Fibroblast of the aortic adventitia (primary cell): ENCODE data around the gene CFAP410. TPM values are rescaled to one million over a fixed set of nuclear protein-coding genes. Genes with fewer than 3 reads are reported as not detected.

Source experiments
- DNase-seq: peaks from one replicate; pipeline ENCODE4 v3.0.0-alpha.2; 2010; ENCODE audit warnings: low read depth
- H3K4me3 ChIP-seq: 2 replicates; pipeline ENCODE4 v1.5.1; 2011; ENCODE audit warnings: low read depth, mild to moderate bottlenecking, control low read depth, low read length, moderate library complexity
- total RNA-seq: library from RNA; depleted of rRNA; stranded (reverse); fragments of >200 nt; gene quantifications from 2 replicates; pipeline ENCODE4 v1.2.3, GENCODE V29; 2012; ENCODE audit warnings: low replicate concordance
- TF ChIP-seq, protein P1 (sequence below): IDR thresholded peaks from 2 replicates; pipeline ENCODE4 v1.5.1; 2011; ENCODE audit warnings: mild to moderate bottlenecking, low read length, control low read depth, inconsistent platforms; ENCODE audit not compliant: insufficient read depth

CFAP410 gene
- total RNA-seq, 1 donor: 9.4 TPM

DNA sequence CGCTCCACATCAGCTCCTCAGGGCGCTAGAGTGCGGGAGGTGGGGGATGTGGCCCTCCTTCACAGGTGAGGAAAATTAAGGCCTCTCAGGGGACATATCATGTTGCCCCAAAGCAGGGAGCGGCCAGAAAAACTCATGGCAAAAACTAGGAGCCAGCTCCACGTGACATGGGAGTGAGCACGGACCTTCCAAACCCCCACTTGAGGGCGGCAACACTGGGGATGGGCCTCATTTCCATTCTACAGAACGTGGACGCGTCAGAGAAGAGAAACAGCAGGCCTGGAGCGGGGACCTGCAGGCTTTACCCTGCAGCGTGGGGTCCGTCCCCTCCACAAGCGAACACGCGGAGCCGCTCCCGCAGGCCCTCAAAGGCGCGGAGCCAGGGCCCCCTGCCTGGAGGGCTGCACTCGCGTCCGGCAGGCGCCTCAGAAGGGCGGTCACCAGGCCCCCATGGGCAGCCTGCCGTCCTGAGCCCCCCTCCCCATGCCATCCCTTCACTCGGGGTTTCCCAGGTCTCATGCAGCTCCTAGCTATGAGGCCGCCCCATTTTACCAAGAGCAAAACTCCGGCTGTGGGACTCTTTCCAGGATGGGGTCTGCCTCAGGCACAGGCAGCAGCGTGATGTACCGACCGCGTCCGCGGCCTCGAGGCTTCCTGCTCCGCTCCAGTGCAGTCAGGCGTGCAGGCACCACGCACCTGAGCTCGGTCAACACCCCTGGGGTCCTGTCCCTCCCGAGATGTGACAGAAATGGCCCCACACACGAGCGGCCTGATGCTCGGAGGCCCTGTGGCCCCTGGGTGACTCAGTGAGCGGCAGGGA lies 5.5 kb downstream of the CFAP410 start:
- DNase-seq: no peak
- no peak overlapping the region for H3K4me3 ChIP-seq
- TF ChIP-seq, protein P1, sequence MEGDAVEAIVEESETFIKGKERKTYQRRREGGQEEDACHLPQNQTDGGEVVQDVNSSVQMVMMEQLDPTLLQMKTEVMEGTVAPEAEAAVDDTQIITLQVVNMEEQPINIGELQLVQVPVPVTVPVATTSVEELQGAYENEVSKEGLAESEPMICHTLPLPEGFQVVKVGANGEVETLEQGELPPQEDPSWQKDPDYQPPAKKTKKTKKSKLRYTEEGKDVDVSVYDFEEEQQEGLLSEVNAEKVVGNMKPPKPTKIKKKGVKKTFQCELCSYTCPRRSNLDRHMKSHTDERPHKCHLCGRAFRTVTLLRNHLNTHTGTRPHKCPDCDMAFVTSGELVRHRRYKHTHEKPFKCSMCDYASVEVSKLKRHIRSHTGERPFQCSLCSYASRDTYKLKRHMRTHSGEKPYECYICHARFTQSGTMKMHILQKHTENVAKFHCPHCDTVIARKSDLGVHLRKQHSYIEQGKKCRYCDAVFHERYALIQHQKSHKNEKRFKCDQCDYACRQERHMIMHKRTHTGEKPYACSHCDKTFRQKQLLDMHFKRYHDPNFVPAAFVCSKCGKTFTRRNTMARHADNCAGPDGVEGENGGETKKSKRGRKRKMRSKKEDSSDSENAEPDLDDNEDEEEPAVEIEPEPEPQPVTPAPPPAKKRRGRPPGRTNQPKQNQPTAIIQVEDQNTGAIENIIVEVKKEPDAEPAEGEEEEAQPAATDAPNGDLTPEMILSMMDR: no peak

DNA sequence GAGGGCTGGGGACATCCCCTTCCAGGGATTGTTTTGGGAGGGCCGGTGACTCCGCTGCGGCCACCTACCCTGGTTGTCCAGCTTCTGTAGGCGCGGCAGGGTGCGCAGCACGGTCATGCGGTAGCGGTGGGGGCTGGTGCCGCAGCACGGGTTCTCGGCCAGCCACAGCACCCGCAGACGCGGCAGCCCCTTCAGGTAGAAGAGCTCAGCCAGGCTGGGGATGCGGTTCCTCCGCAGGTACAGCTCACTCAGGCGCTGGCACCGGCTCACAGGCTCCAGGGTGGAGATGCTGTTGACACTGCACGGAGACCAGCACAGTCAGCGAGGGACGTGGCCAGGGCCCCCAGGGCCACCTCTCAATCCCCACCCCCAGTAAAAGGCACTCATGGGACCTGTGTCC lies 6.2 kb downstream of the CFAP410 start:
- TF ChIP-seq, protein P1: no peak
- H3K4me3 ChIP-seq: no peak overlapping the region
- DNase-seq: no peak

DNA sequence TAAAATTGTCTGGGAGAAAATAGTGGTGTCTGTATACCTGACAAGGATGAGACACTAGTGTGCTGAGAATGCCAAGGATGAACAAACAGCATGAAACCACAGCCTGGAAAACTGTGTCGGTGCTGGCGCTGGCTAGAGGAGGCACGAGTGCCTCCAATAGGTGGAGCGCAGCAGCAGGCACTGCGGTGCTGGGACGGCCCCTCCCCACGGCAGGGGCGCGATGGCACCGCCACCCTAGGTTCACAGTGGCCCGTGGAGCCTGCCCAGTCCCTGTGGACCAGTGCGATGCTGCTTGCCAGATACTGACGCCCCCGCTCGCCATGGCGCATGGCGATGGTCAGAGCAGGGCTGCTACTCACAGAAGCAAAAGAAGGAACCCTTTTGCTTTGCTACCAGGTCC lies 6.8 kb downstream of the CFAP410 start:
- H3K4me3 ChIP-seq: no peak overlapping the region
- no peak for DNase-seq
- TF ChIP-seq, protein P1: no peak

DNA sequence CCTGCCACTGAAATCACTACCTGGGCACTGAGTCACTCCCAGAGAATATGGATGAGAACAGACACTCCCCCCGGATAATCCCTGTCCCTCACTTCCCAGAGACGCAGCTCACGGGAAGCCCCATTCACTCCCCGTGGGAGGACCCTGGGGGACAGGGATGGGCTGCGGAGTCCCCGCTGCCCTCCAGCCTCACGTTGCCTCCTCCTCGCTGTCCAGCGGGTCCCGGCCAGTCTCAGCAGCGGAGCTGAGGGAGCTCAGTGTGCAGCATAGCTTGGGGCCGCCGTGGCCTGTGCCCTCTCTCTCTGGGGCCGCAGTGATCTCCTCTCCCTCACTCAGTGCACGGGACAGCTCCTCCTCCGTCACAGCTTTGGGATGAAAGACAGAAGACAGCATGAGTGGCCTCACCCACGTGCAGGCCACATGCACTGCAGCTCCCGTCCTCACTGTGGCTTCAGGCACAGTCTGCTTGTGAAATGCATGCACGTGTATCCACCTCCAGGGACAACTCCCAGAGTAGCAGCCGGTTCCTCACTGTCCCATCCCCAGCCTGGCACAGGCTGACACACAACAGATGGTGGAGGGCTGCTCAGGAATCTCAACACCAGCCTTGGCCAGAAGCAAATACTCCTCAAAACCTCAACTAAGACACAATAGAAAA lies 7.4 kb downstream of the CFAP410 start:
- TF ChIP-seq, protein P1: no peak
- DNase-seq: no peak
- H3K4me3 ChIP-seq: no peak overlapping the region

DNA sequence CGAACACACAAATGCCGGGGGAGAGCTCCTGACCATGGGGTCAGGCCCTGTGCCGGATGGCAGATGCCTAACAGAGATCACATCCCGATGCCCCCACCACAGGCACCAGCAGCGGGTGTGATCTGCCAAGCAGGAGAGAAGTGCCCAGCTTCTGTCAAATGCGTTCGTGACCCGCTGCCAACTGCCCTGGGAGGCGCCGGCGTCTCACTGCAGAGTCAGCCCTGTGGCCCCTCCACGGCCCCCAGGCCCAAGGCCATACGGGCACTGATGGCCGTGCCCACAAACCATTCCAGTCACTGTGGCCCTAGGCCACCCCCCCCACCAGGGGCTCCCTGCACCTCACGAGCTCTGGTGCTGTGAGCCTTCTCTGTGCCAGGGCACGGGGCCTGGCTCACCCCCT lies 8.0 kb downstream of the CFAP410 start:
- no peak overlapping the region for H3K4me3 ChIP-seq
- no peak for DNase-seq
- TF ChIP-seq, protein P1: no peak

DNA sequence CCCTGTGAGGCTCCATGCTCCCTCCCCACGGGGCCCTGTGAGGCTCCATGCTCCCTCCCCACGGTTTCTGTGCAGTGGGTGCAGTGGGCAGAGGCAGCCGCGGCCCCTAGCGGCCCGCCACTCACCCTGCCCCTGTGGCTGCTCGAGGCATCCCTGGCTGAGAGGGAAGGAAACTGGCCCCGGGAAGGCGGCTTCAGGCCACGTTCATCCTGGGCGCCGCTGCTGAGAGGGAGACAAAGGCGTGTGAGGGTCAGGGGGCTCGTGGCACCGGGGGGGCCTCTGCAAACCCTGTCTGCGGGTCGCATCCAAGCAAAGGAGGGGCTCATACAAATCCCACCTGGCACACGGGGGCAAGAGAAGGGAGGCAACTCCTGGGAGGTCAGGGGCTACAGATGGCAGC lies 8.5 kb downstream of the CFAP410 start:
- no peak for DNase-seq
- TF ChIP-seq, protein P1: no peak
- H3K4me3 ChIP-seq: no peak overlapping the region
